ENCODE data around the gene RNU5D-1. TPM values are rescaled to one million over a fixed set of nuclear protein-coding genes. Genes with fewer than 3 reads are reported as not detected.
A peak's percentile ranks its signal among the peaks of the same experiment; 100 is the strongest.

Gene RNU5D-1
- total RNA-seq, 1 experiment from 2014 or later: not detected

- ChIA-PET POLR2A (no interaction called here), CTCF (no interaction called here)
- H3K9me3 Mint-ChIP-seq: no peaks in the 10 kb centered on the region
- ATAC-seq (no peak), DNase-seq (ENCODE audit: low spot score) (no peak)
- H3K27ac Mint-ChIP-seq: peak overlapping the region; percentile 42; the same call in 1 of the 2 replicates
- H3K4me3 Mint-ChIP-seq: no peak overlapping the region
- H3K4me1 Mint-ChIP-seq: no peaks in the 10 kb centered on the region
- H3K36me3 Mint-ChIP-seq: peaks cover 77% of the 10 kb centered on the region
- TF ChIP-seq CDX4 (CRISPR knock-in tag; IDR thresholded peaks at IDR 0.05; ENCODE audit: borderline replicate concordance) (no peak), SP1 (CRISPR knock-in tag; conservative IDR thresholded peaks at IDR 0.05) (no peak), GRHL2 (CRISPR knock-in tag; IDR thresholded peaks at IDR 0.05; ENCODE audit: insufficient replicate concordance, severe bottlenecking) (no peak), JUN (CRISPR knock-in tag; IDR thresholded peaks at IDR 0.05) (no peak), SMAD3 (CRISPR knock-in tag; IDR thresholded peaks at IDR 0.05; ENCODE audit: borderline replicate concordance) (no peak), MYBL2 (CRISPR knock-in tag; IDR thresholded peaks at IDR 0.05) (no peak)
- TF ChIP-seq, protein P1, sequence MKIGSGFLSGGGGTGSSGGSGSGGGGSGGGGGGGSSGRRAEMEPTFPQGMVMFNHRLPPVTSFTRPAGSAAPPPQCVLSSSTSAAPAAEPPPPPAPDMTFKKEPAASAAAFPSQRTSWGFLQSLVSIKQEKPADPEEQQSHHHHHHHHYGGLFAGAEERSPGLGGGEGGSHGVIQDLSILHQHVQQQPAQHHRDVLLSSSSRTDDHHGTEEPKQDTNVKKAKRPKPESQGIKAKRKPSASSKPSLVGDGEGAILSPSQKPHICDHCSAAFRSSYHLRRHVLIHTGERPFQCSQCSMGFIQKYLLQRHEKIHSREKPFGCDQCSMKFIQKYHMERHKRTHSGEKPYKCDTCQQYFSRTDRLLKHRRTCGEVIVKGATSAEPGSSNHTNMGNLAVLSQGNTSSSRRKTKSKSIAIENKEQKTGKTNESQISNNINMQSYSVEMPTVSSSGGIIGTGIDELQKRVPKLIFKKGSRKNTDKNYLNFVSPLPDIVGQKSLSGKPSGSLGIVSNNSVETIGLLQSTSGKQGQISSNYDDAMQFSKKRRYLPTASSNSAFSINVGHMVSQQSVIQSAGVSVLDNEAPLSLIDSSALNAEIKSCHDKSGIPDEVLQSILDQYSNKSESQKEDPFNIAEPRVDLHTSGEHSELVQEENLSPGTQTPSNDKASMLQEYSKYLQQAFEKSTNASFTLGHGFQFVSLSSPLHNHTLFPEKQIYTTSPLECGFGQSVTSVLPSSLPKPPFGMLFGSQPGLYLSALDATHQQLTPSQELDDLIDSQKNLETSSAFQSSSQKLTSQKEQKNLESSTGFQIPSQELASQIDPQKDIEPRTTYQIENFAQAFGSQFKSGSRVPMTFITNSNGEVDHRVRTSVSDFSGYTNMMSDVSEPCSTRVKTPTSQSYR (CRISPR knock-in tag; IDR thresholded peaks at IDR 0.05): no peak
- no peaks in the 10 kb centered on the region for H3K27me3 Mint-ChIP-seq (ENCODE audit: low read depth)
Measured at GRCh38 chr1:44760876-44761275, 29.9 kb upstream of the RNU5D-1 start.

DNA sequence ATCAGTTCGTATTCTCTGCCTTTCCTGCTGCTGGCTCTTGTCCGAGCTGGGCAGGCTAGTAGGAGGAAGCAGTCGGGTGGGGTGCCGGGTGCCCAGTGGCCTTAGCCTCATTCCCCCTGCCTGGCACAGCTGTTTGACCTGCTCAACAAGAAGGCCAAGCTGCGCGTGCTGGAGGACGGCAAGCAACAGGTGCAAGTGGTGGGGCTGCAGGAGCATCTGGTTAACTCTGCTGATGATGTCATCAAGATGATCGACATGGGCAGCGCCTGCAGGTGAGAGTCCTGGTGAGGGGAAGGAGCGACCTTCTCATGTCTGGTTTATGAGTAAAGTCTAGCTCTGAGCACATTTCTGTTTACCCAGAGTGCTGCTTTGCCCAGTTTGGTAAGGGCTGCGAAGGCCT lies 28.1 kb upstream of the RNU5D-1 start:
- TF ChIP-seq HMGA2 (CRISPR knock-in tag; IDR thresholded peaks at IDR 0.05): no peak
- ChIA-PET POLR2A (interaction anchor here (1.4 kb wide), 1 partner anchor 16 kb away, joined by 4 read pairs; the partner anchor contains the start of gene RPS8), CTCF (no interaction called here)
- ATAC-seq (no peak), DNase-seq (ENCODE audit: low spot score) (no peak)
- Mint-ChIP-seq H3K9me3 (no peaks in the 10 kb centered on the region), H3K27me3 (ENCODE audit: low read depth) (no peaks in the 10 kb centered on the region), H3K4me3 (no peak overlapping the region), H3K36me3 (peaks cover 84% of the 10 kb centered on the region), H3K27ac (no peak overlapping the region), H3K4me1 (no peaks in the 10 kb centered on the region)

GRCh38 chr1:44757420-44757819 lies 26.4 kb upstream of the RNU5D-1 start:
- H3K36me3 Mint-ChIP-seq: peaks cover 83% of the 10 kb centered on the region
- H3K27me3 Mint-ChIP-seq (ENCODE audit: low read depth): no peaks in the 10 kb centered on the region
- no peaks in the 10 kb centered on the region for H3K4me1 Mint-ChIP-seq
- ATAC-seq (no peak), DNase-seq (ENCODE audit: low spot score) (no peak)
- POLR2A ChIA-PET: no interaction called here
- H3K27ac Mint-ChIP-seq: no peak overlapping the region
- no peaks in the 10 kb centered on the region for H3K9me3 Mint-ChIP-seq
- H3K4me3 Mint-ChIP-seq: no peak overlapping the region
- TF ChIP-seq ZNF317 (CRISPR knock-in tag; IDR thresholded peaks at IDR 0.05; ENCODE audit: borderline replicate concordance, low read depth) (no peak), NR1H2 (CRISPR knock-in tag; IDR thresholded peaks at IDR 0.05) (no peak), MLX (CRISPR knock-in tag; IDR thresholded peaks at IDR 0.05) (no peak), MXD4 (CRISPR knock-in tag; IDR thresholded peaks at IDR 0.05; ENCODE audit: borderline replicate concordance) (no peak)
- TF ChIP-seq, protein P2, sequence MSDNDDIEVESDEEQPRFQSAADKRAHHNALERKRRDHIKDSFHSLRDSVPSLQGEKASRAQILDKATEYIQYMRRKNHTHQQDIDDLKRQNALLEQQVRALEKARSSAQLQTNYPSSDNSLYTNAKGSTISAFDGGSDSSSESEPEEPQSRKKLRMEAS (CRISPR knock-in tag; IDR thresholded peaks at IDR 0.05): no peak
- CTCF ChIA-PET: no interaction called here

DNA sequence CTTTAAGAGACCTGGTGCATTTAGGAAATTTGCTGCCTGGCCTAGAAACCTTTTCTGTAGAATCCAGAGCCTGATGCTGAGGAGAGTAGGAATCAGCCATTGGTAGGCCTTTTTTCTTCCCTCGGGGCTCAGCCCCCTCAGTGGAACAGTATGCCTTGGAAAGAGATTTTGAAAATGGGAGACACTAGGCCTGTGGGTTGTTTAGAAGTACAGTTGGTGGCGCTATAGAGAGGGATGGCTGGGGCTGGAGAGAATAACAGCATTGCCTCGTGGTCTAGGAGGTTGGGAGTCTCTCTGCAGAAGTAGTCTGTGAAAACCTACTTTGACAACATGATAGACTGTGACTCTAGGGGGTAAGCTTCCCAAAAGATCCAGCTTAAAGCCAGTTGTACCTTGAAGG lies 16.9 kb upstream of the RNU5D-1 start:
- H3K27ac Mint-ChIP-seq: no peak overlapping the region
- H3K4me1 Mint-ChIP-seq: no peaks in the 10 kb centered on the region
- TF ChIP-seq ATF3 (CRISPR knock-in tag; conservative IDR thresholded peaks at IDR 0.05) (no peak), ZNF671 (CRISPR knock-in tag; IDR thresholded peaks at IDR 0.05) (no peak), ETV6 (CRISPR knock-in tag; IDR thresholded peaks at IDR 0.05) (no peak), CREM (CRISPR knock-in tag; IDR thresholded peaks at IDR 0.05) (no peak), ATF2 (CRISPR knock-in tag; IDR thresholded peaks at IDR 0.05; ENCODE audit: borderline replicate concordance, low read depth) (no peak)
- peaks cover 60% of the 10 kb centered on the region for H3K36me3 Mint-ChIP-seq
- H3K27me3 Mint-ChIP-seq (ENCODE audit: low read depth): no peaks in the 10 kb centered on the region
- H3K9me3 Mint-ChIP-seq: no peaks in the 10 kb centered on the region
- ChIA-PET CTCF (interaction anchor here (0.9 to 1.4 kb wide), 3 partner anchors 17 to 37 kb away, joined by 3 read pairs; partner anchors contain the start of gene RNU5D-1), POLR2A (interaction anchor here (0.6 kb wide), 1 partner anchor 851 kb away, joined by 5 read pairs; no protein-coding TSS in a partner anchor)
- H3K4me3 Mint-ChIP-seq: no peak overlapping the region
- DNase-seq (ENCODE audit: low spot score): no peak
- peak; percentile 67 for ATAC-seq
